ENCODE results near the gene CDSN.

CDSN gene

GRCh38 chr6:31162463-31163165 lies 42.4 kb upstream of the CDSN start:
- in situ Hi-C loops (cut with MboI; ENCODE audit: low sequenced_read_pairs, unreplicated experiment), result no loop called here
- TF ChIP-seq, protein P1, sequence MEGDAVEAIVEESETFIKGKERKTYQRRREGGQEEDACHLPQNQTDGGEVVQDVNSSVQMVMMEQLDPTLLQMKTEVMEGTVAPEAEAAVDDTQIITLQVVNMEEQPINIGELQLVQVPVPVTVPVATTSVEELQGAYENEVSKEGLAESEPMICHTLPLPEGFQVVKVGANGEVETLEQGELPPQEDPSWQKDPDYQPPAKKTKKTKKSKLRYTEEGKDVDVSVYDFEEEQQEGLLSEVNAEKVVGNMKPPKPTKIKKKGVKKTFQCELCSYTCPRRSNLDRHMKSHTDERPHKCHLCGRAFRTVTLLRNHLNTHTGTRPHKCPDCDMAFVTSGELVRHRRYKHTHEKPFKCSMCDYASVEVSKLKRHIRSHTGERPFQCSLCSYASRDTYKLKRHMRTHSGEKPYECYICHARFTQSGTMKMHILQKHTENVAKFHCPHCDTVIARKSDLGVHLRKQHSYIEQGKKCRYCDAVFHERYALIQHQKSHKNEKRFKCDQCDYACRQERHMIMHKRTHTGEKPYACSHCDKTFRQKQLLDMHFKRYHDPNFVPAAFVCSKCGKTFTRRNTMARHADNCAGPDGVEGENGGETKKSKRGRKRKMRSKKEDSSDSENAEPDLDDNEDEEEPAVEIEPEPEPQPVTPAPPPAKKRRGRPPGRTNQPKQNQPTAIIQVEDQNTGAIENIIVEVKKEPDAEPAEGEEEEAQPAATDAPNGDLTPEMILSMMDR (IDR thresholded peaks at IDR 0.05; ENCODE audit: borderline replicate concordance, control extremely low read depth, extremely low read depth, insufficient read depth, missing control alignments), result no peak
- DNase-seq (ENCODE audit: low spot score), result no peak

DNA sequence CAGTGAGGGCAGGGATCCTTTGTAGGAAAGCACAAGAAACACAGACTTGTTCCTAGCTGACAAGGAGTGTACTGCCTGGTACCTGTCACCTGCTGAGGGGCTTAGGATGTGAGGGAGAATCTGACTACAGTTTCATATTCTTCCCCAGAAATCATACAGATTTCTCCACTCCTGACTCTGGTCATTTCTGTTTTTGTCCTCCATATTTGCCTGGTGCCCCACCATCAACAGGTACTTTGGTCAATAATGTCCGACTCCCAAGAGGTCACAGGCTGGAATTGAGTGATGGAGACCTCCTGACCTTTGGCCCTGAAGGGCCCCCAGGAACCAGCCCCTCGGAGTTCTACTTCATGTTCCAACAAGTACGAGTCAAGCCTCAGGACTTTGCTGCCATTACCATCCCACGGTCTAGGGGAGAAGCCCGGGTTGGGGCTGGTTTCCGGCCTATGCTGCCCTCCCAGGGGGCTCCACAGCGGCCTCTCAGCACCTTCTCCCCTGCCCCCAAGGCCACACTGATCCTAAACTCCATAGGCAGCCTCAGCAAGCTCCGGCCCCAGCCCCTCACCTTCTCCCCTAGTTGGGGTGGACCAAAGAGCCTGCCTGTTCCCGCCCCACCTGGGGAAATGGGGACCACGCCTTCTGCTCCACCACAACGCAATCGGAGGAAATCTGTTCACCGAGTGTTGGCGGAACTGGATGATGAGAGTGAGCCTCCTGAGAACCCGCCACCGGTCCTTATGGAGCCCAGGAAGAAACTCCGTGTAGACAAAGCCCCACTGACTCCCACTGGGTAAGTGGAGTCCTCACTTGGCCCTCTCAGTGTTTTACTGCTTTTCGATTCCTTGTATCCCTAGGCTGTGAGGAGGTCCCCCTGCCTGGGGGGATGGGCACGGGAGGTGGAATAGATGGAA lies 41.2 kb upstream of the CDSN start:
- TF ChIP-seq, protein P1 (IDR thresholded peaks at IDR 0.05; ENCODE audit: borderline replicate concordance, control extremely low read depth, extremely low read depth, insufficient read depth, missing control alignments), result no peak
- in situ Hi-C loops (cut with MboI; ENCODE audit: low sequenced_read_pairs, unreplicated experiment), result no loop called here
- no peak for DNase-seq (ENCODE audit: low spot score)

GRCh38 chr6:31158863-31159855 lies 38.9 kb upstream of the CDSN start:
- in situ Hi-C loops (cut with MboI; ENCODE audit: low sequenced_read_pairs, unreplicated experiment), result no loop called here
- DNase-seq (ENCODE audit: low spot score), result peak; percentile 57
- TF ChIP-seq, protein P1 (IDR thresholded peaks at IDR 0.05; ENCODE audit: borderline replicate concordance, control extremely low read depth, extremely low read depth, insufficient read depth, missing control alignments), result peak; percentile 15

GRCh38 chr6:31158140-31158862 lies 38.1 kb upstream of the CDSN start, which contains the start of gene TCF19:
TSS of gene TCF19 (plus strand) at chr6:31158589. CDS start at chr6:31159470, 881 bp downstream.
- peak; percentile 100 for DNase-seq (ENCODE audit: low spot score)
- in situ Hi-C loops (cut with MboI; ENCODE audit: low sequenced_read_pairs, unreplicated experiment), result no loop called here
- TF ChIP-seq, protein P1 (IDR thresholded peaks at IDR 0.05; ENCODE audit: borderline replicate concordance, control extremely low read depth, extremely low read depth, insufficient read depth, missing control alignments), result no peak

DNA sequence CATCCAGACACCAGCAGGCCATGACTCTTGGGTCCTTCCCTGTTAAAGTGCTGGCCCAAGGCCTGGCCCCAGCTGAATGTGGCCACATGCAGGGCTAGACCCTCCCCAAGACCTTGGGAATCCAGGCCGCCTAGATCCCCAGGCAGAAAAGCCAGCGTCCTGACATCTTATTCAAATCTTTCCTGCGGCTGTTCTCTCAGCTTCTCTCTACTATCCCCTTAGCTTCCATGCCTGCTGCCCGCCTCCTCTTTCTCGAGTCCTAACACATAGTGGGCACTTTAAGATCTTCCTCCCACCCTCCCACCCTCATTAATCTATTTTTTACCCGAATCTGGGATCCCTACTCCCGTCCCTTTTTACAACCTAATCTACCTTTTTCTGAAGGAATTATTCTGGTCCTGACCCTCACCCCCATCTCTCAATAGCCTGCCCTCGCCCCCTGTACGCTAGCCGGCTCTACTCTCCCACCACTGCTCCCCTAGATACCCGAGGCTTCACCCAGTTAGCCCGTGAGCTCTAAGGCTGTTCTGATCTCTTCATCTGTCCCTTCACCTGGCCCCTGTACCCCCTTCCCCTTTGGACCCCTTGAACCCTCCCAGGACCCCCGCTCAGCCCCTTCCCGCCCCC lies 37.4 kb upstream of the CDSN start, which contains the start of gene CCHCR1:
TSS of gene CCHCR1 (minus strand) at position 290 of the 627 bp plus-strand sequence. CDS start at position 88, 202 bp downstream.
- in situ Hi-C loops (cut with MboI; ENCODE audit: low sequenced_read_pairs, unreplicated experiment), result no loop called here
- no peak for DNase-seq (ENCODE audit: low spot score)
- TF ChIP-seq, protein P1 (IDR thresholded peaks at IDR 0.05; ENCODE audit: borderline replicate concordance, control extremely low read depth, extremely low read depth, insufficient read depth, missing control alignments), result no peak
